ENCODE results near the gene PCDH9.
"Not testable (repeated sequence)": the region's sequence is repeated elsewhere in the genome, so short reads cannot be mapped to it uniquely, and the experiment has no call there.

Gene PCDH9

DNA sequence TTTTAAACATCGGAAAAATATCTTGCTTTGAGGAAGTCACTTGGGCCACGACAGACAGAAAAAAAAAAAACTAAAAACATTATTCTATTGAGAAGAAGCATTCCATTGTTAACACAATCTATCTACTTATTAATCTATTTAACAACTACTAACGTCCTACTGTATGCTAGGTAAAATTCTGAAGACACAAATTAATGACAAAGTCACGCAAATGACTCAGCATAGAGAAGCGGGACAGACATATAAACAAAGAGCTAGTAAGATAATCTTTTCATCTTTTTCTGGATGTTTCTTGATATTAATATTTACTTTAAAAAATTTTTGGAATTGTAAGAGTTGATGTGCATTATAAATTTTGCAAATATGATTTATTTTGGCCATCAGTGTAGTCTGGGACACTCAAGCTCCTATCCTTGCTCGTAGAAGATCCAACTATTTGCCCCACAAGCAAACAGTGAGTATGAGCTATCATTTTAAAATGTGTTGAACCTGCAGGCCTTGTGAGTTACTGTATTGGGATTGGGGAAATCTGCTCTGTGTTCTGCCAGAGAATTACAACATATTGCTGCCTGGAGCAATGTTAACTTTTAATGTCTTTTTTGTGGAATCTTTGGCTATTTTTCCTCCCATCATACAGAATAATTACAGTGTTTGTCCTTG, 109.1 kb downstream of the PCDH9 start:
- DNase-seq, result no peak

DNA sequence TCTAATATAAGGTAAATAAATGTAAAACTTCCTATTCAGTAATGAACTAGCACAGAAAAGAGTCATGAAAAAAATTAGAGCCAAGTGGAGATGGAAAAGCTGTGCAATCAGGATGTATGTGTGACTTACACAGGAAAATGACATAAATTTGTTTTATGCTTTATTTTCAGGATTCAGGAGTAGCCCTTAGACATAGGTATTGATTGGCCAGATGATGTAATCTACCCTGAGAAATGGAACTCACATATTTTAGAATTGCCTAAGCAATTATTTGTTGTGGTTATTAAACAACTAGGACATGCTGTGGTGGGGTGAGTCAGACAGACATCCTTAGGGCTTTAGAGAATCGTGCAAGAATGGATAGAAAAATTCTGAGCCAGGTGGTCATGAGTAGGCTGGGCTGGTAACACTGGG, 110.6 kb downstream of the PCDH9 start:
- no peak for DNase-seq

DNA sequence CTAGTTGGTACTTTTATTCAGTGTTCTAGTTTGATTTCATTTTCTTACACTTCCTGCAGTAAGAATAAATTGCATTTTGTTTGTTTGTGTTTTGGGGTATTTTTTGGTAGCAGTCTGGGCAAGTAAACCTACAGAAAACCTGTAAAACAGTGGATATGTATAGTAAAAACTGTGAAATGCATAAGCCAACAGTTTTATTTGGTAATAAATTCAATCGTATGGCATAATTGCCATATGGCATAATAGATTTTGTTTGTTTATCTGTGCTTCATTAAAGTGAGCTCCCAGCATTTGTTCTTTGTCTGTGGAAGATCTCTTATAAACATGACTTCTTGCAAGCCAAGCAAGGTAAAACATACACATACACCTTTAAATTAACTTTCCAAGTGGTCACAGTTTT, 111.9 kb downstream of the PCDH9 start:
- no peak for DNase-seq

DNA sequence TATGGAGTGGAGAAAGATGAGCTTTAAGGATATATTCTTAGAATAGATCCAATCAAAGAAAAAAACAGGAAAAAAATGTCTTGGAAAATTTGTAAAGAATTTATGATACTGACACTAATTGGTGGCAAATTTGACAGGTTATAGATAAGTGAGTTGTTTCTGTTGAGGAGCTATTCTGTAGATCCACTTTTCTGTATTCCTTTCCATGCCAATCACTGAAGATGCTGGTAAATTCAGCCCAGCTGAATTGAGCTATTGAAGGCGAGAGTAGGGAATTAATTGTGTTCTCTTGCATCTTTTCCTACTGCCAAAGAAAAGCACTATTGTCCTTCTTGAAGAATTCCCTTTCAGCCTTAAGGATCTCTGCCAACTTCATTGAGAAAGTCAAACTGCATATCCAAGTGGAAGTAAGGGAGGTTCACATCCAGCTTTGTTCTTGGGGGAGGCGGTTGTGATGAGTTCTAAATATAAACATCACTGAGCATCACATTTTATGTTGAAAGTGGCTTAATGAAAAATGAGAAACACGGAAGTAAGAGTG, 113.1 kb downstream of the PCDH9 start:
- no peak for DNase-seq

DNA sequence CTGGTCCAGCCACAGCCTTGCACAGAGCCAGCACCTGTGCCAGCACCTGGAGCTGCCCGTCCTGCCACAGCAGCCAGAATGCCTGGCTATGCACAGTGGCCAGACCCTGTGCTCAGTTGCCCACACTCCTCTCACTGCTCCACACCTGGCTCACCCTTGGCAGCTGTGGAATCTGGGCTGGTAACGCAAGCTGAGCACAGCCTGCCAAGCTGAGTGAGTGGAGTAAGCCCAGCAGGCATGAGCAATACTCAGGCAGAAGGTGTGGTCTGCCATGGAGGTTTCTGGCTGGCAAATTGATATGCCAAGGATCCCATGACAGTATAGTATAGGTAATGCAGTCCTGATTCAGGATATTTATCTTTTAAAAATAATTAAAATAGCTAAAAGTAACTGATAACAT, 122.2 kb downstream of the PCDH9 start:
- no peak for DNase-seq

DNA sequence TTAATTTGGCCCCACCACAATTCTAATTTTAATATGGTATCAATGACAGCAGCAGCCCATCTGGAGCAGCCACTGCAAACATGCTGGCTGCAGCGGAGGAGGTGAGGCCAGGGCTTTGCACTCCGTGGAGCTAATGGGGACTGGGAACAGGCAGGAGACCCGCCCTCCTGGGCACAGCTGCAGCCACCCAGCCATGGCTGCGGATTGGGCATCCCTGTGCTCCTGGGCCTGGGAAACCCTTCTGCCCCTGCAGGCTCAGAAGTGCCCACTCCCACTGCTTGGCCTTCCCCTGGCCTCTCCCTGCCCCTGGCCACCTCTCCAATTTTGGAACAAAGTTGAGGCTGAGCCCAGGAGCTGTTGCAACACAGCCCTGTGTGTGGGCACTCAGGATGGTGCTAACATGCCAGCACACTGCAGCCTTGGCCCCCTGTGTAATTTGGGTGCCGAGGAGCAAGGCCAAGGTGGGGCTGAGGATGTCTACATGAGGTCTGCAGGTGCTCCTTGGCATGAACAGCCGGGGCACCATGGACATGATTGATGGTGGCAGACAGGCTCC, 123.6 kb downstream of the PCDH9 start:
- DNase-seq, result no peak

DNA sequence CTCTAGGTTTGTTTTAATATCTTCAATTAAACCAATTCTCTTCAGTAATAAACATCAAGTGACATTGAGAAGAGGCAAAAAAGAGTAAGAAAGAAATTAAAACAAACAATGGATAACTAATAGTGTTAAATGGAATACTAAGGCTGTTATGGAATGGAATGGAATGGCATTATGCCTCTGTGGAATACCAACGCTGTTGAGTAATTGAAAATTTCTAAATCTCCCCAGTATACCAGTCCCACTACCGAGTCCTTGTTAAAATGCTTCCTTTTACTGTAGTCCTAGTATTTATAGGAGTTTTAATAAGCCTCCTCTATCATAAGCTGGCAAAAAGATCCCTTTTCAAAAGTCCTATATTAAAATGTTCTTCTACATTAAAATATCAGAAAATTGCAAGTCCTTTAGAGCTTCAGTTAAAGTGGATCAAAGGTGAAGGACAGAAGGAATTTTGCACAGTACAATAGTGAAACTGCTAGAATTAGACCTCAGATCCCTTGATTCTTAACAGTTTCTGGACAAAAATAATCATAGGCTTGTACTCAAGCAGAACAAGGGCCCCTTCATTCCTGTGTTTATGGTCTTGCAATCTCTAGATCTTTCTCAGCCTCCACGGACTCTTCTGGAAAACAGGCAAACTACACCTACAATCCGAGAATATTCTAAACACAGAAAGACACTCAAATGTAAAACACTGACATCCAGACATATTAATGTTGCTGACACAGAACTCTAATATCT, 128.2 kb downstream of the PCDH9 start:
- DNase-seq, result no peak

DNA sequence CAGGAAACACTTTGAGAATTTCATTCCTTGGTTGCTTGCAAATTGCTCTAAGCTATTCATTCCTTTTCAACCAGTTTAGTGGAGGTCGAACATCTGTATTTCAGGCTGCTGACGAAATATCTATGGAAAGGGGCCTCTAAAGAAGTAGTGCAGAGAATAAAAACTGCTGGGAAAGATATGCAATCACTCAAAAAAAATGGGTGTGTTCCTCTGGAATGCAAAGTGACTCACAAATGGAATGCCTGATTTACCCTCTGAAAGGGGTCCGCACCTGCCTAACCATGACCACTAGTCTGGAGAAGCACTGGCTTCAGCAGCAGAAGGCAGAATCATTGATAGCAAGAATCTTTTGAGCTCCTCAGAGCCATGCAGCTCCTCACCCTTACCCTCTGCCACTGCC, 129.4 kb downstream of the PCDH9 start:
- no peak for DNase-seq

DNA sequence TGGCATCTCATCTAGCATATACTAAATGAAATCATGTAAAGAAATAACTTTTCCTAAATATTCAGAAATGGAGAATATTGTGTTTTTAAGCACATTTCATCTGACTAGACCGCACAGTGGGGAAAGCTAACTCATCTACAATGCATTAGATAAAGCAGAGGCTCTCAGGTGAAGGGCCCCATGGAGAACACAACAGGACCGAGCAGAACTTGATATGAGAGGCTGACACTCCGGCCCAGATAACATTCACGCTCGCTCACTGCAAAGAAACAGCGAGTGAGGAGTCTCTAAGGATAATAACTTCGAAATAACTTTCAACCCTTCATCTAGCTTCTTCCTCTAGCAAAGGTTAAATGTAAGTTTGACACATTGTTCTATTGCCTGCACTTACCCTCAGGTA, 130.6 kb downstream of the PCDH9 start:
- no peak for DNase-seq

DNA sequence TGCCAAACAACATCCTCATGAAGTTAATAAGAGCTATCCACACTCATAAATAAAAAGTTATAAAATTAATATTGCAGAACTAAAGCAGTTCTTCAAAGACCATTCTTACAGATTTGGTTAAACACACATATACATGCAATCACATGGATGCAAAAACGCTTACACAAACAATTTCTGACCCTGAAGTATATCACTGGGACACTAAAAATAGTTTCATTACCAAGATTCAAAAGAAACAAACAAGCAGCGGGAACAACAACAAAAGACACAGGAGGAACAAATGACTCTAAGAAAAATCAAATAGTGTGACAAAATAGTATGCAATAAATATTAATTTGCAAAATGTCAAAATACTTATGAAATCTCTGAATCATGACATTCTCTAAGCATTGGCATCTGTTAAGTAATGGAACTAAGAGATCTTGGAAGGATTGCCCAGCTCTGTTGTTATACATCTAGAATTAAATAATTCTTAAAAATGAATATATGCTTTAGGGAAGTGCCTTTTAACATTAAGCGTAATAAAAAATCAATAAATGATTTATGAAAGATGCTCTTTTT, 132.2 kb downstream of the PCDH9 start:
- DNase-seq, result no peak

DNA sequence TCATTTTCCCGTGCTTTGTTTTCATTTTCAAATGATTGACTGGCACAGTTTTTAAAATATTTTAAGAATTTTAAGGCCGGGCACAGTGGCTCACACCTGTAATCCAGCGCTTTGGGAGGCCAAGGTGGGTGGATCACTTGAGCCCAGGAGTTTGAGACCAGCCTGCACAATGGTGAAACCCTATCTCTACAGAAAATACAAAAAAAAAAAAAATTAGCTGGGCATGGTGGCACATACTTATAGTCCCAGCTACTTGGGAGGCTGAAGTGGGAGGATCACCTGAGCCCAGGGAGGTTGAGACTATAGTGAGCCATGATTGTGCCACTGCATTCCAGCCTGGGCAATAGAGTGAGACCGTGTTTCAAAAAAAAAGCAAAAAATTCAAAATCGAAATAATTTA, 133.2 kb downstream of the PCDH9 start:
- DNase-seq, result not testable (repeated sequence)

DNA sequence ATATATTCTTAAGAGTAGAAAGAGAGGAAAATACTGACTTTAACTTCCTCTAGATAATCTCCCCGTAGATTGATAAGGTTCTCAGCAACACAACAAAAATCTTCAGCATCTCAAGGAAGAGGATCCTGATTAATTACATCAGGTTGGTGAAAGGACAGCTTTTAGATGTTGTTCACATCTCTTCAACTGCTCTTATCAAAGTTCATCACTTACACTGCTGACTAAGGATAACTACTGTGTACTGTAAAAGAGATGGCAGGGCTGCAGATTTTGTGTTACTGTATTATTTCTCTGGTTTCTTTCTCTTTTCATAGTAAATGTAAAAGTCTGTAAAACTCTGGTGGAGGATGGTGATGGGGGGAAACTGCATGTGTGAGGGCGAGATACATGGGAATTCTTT, 133.7 kb downstream of the PCDH9 start:
- no peak for DNase-seq

DNA sequence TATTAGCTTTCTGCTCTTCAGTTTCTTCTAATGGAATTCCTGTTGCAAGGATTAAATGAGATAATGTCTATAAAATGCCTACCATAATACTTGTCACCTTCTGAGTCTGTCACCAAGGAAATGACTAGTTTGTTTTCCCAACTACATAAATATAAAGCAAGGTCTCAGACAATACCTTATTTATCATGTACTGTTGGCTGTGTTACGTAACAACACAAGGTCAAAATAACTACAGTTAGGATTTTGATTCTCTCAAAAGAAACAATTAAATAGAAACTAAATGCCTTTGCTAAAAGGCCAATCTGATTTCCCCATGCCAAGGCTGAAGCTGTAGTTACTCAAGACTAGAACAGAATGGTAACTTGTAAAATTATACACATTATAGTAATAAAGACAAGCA, 134.5 kb downstream of the PCDH9 start:
- no peak for DNase-seq

DNA sequence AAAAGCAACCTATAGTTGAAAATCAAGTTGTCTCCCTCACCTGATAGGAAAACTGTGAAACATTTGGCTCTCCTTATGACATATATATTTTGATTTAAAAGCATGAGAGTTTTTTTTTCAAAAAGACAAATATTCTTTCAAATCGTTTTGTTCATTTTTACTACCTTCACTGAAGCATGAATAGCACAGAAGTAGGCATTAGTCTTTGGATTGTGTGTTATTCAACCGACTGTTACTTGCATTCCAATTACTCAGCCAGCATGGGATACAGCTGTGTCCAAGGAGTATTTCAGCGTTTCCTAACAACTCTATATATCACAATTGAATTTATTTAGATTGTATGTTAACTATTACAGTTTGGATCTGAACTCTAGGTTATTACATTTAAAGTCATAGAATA, 135.2 kb downstream of the PCDH9 start:
- no peak for DNase-seq

DNA sequence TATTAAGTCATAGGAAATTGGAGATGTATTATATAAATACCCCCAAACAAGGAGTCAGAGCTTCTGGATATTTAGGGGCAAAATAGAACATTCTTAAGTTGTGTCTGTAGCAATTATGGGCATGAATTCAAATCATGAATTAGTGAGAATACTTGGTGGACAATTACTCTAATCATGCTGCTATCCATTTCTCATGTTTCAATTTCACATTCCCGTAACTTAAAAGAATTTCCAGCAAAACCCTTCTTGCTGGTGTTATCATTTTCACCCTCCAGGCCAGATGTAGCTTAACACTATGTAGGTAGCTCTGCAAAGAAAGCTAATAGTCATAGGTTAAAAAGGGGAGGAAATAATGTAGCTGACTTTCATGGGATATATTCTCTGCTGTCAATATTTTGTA, 136.1 kb downstream of the PCDH9 start:
- no peak for DNase-seq

DNA sequence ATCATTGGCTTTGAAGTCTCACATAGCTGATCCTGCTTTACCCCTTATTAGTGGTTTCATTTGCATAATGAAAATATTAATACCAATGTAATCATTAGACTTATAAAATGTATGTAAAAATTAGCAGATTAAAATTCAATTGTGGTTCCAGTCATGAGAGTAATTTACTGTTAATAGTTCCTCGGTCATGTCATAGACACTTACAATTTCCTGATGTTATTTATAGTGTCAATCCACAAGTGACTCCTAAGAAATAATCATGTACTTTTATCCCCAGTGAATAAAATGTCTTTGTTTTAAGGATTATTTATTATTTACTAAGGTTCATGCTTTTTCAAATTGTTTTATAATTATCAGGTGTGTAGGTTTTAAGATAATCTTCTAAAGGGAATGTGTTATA, 138.5 kb downstream of the PCDH9 start:
- DNase-seq, result no peak

DNA sequence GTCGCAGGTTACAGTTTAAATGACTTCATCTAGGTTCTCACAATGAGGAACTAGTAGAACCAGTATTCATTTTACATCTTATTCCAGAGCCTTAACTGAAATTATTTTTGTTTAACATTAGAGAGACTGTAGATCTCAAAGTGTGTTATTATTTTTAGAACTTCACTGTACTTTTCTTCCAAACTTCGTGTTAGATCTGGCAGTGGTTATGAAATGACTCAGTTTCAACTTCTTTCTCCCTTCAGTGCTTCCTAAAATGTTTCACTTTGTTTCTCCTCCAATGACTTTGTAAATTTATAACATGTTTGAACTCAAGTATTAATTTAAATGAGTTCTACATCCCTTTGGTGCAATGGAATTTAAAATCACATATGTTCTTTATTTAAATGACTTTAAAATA, 139.3 kb downstream of the PCDH9 start:
- DNase-seq, result no peak

DNA sequence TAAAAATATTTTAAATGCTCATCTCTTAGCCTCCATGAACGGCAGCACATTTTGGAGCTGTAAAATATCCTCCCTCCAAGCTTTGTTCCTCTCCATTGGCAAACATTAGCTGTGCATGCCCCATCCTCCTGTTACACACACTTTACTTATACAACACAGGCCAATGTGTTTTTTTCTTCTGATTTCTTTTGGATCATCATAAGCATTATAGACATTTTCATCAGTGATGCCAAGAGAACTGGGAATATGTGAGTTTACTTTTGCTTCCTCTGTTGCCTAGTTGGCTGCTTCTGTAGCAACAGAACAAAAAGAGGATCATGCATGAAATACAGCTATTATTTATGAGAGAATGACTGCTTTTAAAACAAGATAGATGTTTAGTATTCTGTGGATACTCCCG, 142.6 kb downstream of the PCDH9 start:
- no peak for DNase-seq

DNA sequence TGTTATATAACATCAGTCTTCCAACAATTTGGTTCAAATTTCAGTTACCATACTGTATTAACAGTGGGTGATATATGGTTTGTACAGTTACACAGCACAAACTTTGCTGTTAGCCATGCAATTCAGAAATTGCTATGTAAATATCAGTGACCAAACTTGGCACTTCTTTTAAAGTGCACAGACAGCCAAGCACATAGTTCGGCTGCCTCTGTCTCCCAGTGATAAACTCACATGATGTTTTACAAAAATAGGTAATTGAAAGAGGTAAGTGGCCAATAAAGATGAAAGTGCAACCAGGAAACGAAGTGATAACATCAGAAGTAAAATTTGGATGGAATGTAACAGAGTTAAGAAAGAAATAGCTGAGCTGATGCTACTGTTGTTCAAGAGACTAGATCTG, 143.9 kb downstream of the PCDH9 start:
- no peak for DNase-seq

DNA sequence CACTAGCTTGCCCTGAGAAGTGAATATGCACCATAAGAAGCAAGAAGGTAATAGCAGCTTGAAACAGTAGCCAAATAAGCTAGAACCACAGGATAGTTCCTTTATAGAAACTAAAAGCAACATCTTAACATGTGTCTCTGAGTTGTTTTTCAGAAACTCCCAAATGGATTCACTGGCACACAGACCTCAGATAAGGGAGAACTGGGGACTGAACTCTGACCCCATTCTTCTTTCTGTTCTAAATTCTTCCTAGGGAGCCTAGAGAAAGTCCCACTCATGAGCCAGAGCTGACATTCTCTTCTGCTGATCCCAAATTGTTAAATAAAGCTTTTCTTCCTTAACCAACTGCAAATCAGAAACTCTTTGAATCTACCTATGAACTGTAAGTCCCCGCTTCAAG, 146.1 kb downstream of the PCDH9 start:
- no peak for DNase-seq

DNA sequence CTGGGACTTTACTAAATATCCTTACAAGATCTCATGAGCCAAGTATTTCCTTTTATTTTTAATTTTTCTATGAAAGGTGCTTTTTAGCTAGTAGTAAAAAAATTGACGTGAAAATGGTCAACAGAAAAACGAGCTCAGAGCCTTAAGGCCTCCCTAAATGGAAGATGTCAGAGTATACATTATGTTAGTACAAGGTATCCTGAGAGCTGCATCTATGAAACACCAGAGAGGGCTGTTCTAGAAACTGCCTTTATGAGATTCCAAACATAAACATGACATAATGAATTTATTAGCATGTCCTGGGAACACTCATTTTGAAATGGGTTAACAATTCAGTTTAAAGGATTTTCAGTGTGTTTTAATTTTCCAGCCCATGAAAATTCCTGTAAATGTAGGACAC, 146.6 kb downstream of the PCDH9 start:
- no peak for DNase-seq

DNA sequence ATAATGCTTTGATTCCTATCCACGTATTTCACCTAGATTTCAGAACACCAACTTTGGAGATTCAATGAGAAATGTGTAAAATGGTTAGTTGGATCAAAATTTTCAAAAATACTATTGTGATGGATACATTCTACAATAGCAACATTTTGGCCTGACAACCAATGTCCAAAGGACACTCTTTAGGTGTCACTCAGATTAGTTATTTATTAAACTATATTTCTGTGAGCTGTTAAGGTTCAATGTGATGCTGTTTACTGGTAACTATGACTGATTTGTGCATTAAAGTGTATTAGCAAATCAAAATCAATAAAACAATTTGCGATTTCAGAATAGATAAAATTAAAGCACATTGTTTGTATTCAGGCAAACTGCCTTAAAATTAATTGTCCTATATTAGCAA, 149.8 kb downstream of the PCDH9 start:
- DNase-seq, result no peak

DNA sequence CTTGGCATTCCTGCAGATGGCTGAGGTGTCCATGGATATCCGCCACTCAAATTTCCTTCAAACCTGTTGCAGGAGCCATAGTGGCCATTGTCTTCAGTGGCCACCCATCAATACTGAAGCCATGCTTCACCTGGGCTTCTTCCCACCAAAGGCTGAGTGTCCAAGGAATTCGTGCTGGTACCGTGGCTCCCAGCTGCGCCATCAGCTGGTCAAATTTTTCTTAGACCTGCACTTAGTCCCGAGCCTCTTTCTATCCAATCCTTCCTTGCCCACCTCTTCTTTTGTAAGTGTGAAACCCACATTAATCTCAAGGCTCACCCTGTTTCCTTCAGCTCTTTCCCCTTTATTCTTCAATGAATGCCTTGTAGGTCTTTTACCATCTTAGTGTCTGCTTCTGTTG, 152.1 kb downstream of the PCDH9 start:
- no peak for DNase-seq

DNA sequence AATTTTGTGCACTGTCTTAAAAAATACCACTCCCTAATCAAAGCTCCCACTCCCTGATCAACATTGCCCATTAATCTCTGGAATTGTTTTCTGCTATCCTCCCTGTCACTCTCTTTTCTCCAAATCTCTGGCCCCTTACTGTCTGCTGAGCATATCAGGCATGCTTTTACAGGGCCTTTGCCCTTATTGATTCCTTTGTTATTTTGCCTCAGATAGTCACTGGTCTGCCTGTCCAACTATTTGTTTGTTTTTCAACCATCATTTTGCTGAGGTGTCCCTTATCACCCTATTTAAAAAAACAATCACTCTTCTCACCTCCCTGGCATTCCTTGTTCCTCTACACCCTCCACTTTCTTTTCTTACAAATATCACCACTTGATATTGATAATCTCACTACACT, 153.0 kb downstream of the PCDH9 start:
- DNase-seq, result no peak
